Endodermal cell (in vitro differentiated cells): ENCODE data around the gene OIP5. TPM values are rescaled to one million over a fixed set of nuclear protein-coding genes. Genes with fewer than 3 reads are reported as not detected.

Experiments used
- DNase-seq: peaks from one replicate; pipeline ENCODE4 v3.0.0-alpha.2; 2017
- H3K27ac ChIP-seq: 2 replicates; pipeline ENCODE4 v1.5.1; 2013; ENCODE audit warnings: mild to moderate bottlenecking, low read depth, low read length, moderate library complexity
- H3K27me3 ChIP-seq: 2 replicates; pipeline ENCODE4 v1.6.1; 2013; ENCODE audit warnings: mild to moderate bottlenecking, low read length, moderate library complexity; ENCODE audit not compliant: insufficient read depth, control insufficient read depth, poor library complexity, severe bottlenecking
- H3K36me3 ChIP-seq: 2 replicates; pipeline ENCODE4 v1.7.0; 2013; ENCODE audit warnings: mild to moderate bottlenecking, low read length, moderate library complexity; ENCODE audit not compliant: control insufficient read depth, insufficient read depth
- H3K4me1 ChIP-seq: one replicate; pipeline ENCODE4 v1.7.0; 2013; ENCODE audit warnings: low read length; ENCODE audit not compliant: control insufficient read depth, insufficient read depth
- H3K4me3 ChIP-seq: 2 replicates; pipeline ENCODE4 v1.5.1; 2013; ENCODE audit warnings: mild to moderate bottlenecking, low read length, moderate library complexity
- H3K9ac ChIP-seq: 2 replicates; pipeline ENCODE4 v1.6.1; 2013; ENCODE audit warnings: mild to moderate bottlenecking, low read length, moderate library complexity; ENCODE audit not compliant: poor library complexity, severe bottlenecking; ENCODE audit errors: extremely low read depth
- H3K9me3 ChIP-seq: 2 replicates; pipeline ENCODE4 v1.6.1; 2013; ENCODE audit warnings: mild to moderate bottlenecking, low read length, moderate library complexity; ENCODE audit not compliant: control insufficient read depth
- H3K27ac Mint-ChIP-seq: 2 replicates; pipeline ENCODE4 v1.8.0; 2020; ENCODE audit warnings: mixed read lengths
- H3K27me3 Mint-ChIP-seq: 2 replicates; pipeline ENCODE4 v1.8.0; 2021; ENCODE audit warnings: mild to moderate bottlenecking, mixed read lengths; ENCODE audit not compliant: insufficient read depth
- H3K36me3 Mint-ChIP-seq: 2 replicates; pipeline ENCODE4 v1.8.0; 2020; ENCODE audit warnings: low read depth, mixed read lengths
- H3K4me1 Mint-ChIP-seq: 2 replicates; pipeline ENCODE4 v1.8.0; 2020; ENCODE audit warnings: mixed read lengths
- H3K4me3 Mint-ChIP-seq: 2 replicates; pipeline ENCODE4 v1.8.0; 2020; ENCODE audit warnings: mild to moderate bottlenecking, moderate library complexity, mixed read lengths
- H3K9me3 Mint-ChIP-seq: 2 replicates; pipeline ENCODE4 v1.8.0; 2020; ENCODE audit warnings: mild to moderate bottlenecking, mixed read lengths
- CTCF ChIP-seq: fragments of 200-600 bp; sonication (generic); conservative IDR thresholded peaks from 2 replicates; pipeline ENCODE4 v1.5.0; 2021; ENCODE audit warnings: antibody characterized with exemption, mild to moderate bottlenecking
- WGBS, 2 experiments: methylation state at CpG; one replicate each; pipeline versions ENCODE4 v1.1.5 to v1.1.7; 2013; ENCODE audit warnings: missing lambda C conversion rate in 2 of 2, mixed read lengths in 1 of 2; ENCODE audit not compliant: insufficient coverage in 1 of 2, insufficient read length in 1 of 2; 5-methylcytosine and 5-hydroxymethylcytosine counted together
- total RNA-seq, 2 donors: library from RNA; stranded (reverse); fragmentation: NEBNext Ultra II Directional in 1 of 2; extraction: Animal tissue kit (Norgen Biotek cat#: 25700) in 1 of 2; gene quantifications; 2 replicates in 1 of 2; 3 replicates in 1 of 2; pipeline ENCODE4 v1.2.1, GENCODE V29; 2021

OIP5 gene
- total RNA-seq, 2 donors from 2014 or later: 18.9 to 22.9 TPM

- Mint-ChIP-seq H3K27me3 (no peaks in the 10 kb centered on the region), H3K9me3 (peaks cover 3% of the 10 kb centered on the region), H3K4me3 (no peak overlapping the region), H3K4me1 (peaks cover 18% of the 10 kb centered on the region), H3K36me3 (peaks cover 40% of the 10 kb centered on the region), H3K27ac (no peak overlapping the region)
- Histone ChIP-seq H3K9me3 (peaks cover 6% of the 10 kb centered on the region), H3K9ac (no peak overlapping the region), H3K4me3 (no peak overlapping the region), H3K27me3 (no peaks in the 10 kb centered on the region), H3K36me3 (peaks cover 31% of the 10 kb centered on the region), H3K4me1 (peaks cover 9% of the 10 kb centered on the region), H3K27ac (no peak overlapping the region)
- TF ChIP-seq CTCF: no peak
- 96 to 100% methylated on average over 1 of the region's 1 CpG for WGBS, 2 experiments
- DNase-seq: no peak
Observed at GRCh38 chr15:41281236-41281635, 51.2 kb downstream of the OIP5 start.

DNA sequence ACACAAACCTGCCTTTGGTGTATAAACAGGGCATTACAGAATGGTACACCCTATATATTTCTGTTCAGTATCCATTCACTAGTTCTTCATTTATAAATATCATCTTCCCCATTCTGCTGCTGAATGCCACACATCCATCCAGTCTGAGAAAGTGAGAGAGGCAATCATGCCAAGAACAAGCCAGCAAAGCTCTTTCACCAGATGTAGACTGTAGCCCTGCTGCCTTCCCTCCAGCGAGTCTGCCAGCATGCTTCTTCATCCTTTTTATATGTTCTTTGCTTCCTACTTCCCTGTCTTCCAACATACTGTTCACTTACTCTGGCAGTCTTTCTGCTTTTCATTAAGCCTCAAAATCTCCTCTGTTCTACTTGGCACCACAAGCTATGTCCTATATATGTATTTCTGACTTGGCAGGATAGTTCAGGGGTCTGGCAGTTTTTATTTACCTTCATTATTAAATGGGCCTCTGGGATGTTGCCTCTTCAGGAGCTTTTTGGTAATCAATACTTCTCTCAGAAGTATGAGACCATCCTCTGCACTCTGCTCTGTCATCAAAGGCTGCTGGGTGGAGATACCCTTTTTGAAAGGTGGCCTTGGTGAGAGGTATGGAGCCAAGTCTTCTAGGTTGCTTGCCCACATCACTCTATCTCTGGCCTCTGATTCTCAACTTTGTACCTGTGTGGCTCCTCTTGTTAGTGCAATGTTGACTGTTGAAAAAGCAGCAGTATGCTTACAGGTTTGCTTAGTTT, 52.7 kb downstream of the OIP5 start:
- no peak overlapping the region for H3K27ac ChIP-seq
- Mint-ChIP-seq H3K27me3 (no peaks in the 10 kb centered on the region), H3K4me1 (peaks cover 9% of the 10 kb centered on the region), H3K36me3 (peaks cover 38% of the 10 kb centered on the region), H3K27ac (no peak overlapping the region), H3K4me3 (no peak overlapping the region), H3K9me3 (no peaks in the 10 kb centered on the region)
- no peak overlapping the region for H3K9ac ChIP-seq
- 86 to 93% methylated on average over 1 of the region's 1 CpG for WGBS, 2 experiments
- TF ChIP-seq CTCF: no peak
- H3K27me3 ChIP-seq: no peaks in the 10 kb centered on the region
- no peak for DNase-seq
- no peak overlapping the region for H3K4me3 ChIP-seq
- H3K4me1 ChIP-seq: peaks cover 9% of the 10 kb centered on the region
- peaks cover 20% of the 10 kb centered on the region for H3K36me3 ChIP-seq
- H3K9me3 ChIP-seq: no peaks in the 10 kb centered on the region

DNA sequence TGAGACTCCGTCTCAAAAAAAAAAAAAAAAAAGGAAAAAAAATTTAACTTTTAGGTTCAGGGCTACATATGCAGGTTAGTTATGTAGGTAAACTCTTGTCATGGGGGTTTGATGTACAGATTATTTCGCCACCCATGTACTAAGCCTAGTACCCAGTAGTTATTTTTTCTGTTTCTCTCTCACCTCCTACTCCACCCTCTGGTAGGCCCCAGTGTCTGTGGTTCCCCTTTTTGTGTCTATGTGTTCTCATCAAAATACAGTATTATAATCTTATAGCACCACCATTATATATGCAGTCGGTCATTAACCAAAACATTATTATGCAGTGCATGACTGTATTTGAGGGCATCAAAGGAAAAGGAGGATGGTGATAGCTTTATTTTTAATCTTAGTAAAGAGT, 54.1 kb downstream of the OIP5 start:
- H3K4me1 ChIP-seq: peaks cover 9% of the 10 kb centered on the region
- H3K9ac ChIP-seq: no peak overlapping the region
- TF ChIP-seq CTCF: no peak
- H3K4me3 Mint-ChIP-seq: no peak overlapping the region
- peaks cover 46% of the 10 kb centered on the region for H3K36me3 Mint-ChIP-seq
- H3K27me3 ChIP-seq: no peaks in the 10 kb centered on the region
- WGBS, 2 experiments: 80 to 97% methylated on average over 1 to 3 of the region's 3 CpGs
- no peak overlapping the region for H3K4me3 ChIP-seq
- no peak overlapping the region for H3K27ac ChIP-seq
- H3K27ac Mint-ChIP-seq: no peak overlapping the region
- H3K27me3 Mint-ChIP-seq: no peaks in the 10 kb centered on the region
- H3K9me3 ChIP-seq: no peaks in the 10 kb centered on the region
- H3K4me1 Mint-ChIP-seq: peaks cover 9% of the 10 kb centered on the region
- peaks cover 20% of the 10 kb centered on the region for H3K36me3 ChIP-seq
- H3K9me3 Mint-ChIP-seq: no peaks in the 10 kb centered on the region
- no peak for DNase-seq
